ENCODE data around the gene MAPKAPK2.

- TF ChIP-seq, protein P1, sequence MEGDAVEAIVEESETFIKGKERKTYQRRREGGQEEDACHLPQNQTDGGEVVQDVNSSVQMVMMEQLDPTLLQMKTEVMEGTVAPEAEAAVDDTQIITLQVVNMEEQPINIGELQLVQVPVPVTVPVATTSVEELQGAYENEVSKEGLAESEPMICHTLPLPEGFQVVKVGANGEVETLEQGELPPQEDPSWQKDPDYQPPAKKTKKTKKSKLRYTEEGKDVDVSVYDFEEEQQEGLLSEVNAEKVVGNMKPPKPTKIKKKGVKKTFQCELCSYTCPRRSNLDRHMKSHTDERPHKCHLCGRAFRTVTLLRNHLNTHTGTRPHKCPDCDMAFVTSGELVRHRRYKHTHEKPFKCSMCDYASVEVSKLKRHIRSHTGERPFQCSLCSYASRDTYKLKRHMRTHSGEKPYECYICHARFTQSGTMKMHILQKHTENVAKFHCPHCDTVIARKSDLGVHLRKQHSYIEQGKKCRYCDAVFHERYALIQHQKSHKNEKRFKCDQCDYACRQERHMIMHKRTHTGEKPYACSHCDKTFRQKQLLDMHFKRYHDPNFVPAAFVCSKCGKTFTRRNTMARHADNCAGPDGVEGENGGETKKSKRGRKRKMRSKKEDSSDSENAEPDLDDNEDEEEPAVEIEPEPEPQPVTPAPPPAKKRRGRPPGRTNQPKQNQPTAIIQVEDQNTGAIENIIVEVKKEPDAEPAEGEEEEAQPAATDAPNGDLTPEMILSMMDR (IDR thresholded peaks at IDR 0.05) = peak in 3 of 4 experiments; percentile 31 to 61 (median 32)
- no peak for TF ChIP-seq POLR2A (IDR thresholded peaks at IDR 0.05)
These were observed 26.3 kb upstream of the MAPKAPK2 start for GRCh38 chr1:206658264-206658980.

Data from sigmoid colon (tissue), 3 donors.